GM21390 (cell line): ENCODE results near the gene C11orf24.

Experiments used
- ATAC-seq: cut with Tn5 transposase; IDR thresholded peaks from one replicate; pipeline ENCODE4 v1.9.1; 2021; ENCODE audit not compliant: unreplicated experiment

Gene C11orf24

DNA sequence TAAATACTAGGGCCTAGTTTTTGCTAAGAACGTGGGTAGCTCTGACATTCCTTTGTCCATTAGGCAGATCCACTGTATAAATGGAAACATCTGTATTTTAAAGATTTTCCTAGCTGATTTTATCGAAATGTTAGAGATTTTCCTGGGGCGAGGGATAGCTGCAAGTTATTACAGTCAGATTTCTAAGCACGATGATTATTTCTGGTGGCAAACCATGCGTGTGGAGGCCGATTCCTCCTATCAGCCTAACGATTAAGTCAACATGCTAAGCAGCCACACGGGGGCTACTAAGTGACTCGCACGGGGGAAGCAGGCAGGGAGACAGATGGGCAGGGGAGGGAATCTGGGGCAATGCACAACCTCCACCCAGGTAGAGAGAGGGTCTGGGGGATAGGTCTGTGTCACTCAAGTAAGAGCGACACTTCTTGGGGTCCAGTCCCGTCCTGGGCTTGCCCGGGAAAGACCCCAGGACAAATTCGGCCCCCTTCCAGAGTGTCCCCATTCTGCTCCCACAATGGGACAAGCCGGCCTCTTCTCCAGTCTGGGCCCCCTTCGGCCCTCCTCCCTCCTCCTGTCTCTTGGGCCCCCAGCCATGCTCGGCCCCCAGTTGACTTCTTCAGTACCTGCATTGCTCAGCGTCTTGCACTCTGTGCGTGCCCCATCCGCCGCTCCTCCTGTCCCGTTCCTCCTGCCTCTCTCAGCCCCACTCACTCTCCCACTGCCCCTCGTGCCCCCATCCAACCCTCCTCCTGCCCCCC, 571 bp downstream of the C11orf24 start:
- no peak for ATAC-seq

DNA sequence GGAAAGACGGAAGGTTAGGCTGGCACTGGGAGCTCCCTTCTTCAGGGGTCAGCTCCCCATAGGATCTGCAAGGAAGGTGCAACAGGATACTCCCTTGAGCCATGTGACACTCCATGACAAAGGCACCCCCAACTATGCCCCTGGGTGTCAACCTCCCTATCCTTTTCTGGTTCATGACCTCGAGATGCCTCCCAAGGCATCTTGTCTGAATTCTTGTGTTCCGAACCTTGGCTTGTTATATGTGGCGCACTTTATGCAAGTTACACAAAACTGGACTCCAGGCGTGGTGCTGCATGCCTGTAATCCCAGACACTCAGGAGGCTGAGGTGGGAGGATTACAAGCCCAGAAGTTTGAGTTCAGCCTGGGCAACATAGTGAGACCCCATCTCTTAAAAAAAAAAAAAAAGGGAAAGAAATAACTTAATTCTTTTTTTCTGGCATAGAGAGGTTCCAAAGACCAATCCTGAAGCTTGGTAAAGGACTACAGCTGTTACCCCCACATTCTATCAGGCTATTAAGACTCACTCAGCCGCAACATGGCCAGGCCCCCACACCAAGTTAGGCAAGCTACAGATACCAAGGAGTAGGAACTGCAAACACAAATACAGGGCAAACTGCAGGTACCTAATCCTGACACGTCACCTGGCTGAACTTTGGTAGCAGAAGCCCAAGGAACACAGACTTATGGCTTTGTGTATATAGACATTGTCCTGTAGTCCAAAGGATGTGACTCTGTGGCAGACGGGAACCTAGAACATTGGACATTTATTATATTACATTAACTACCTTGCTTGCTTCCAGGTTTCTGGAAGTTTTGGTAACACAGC, 1.4 kb downstream of the C11orf24 start:
- ATAC-seq, result no peak

DNA sequence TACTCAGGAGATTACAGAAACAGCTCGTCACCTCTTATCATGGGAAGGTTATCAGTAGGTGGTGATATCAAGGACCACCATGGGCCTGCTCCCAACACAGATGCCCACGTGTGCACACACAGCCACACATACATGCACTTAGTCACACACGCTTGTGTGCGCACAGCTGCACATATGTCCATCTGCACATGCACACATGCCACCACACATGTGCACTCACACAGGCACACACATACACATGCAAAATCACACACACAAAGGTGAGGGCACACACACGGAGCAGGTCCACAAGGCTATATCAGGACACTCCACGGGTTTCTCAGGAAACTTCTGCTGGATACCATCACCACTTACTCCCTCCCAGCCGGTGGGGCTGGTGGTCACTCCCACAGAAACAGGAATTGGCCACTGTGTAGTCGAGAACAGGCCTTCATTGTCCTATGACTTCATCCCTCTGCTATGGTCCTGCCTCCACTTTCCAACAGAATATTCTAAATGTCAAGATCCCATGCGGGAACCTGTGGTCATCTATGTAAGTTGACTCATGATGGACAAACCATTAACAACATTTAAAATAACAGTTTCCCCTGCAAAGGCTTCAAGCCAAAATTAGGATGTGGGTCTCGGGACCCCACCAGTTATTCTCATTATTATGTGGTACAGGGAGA, 2.2 kb downstream of the C11orf24 start:
- ATAC-seq, result no peak

DNA sequence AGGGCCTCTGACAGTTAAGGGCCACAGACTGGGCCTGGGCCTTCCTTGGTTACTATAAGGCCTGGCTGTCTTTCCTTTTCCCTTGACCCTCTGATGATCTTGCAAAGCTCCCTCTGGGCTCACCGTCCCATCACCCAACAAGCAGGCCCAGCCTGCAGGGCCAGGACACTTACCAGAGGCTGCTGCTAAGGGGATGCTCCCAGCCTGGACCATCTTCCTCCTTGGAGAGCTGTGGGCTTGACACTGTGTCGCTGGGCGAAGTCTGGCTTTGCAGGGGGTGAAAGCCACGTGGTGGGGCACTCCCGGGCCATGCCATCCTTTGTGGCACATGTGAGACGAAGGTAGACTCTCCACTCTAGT, 3.9 kb downstream of the C11orf24 start:
- ATAC-seq, result no peak

DNA sequence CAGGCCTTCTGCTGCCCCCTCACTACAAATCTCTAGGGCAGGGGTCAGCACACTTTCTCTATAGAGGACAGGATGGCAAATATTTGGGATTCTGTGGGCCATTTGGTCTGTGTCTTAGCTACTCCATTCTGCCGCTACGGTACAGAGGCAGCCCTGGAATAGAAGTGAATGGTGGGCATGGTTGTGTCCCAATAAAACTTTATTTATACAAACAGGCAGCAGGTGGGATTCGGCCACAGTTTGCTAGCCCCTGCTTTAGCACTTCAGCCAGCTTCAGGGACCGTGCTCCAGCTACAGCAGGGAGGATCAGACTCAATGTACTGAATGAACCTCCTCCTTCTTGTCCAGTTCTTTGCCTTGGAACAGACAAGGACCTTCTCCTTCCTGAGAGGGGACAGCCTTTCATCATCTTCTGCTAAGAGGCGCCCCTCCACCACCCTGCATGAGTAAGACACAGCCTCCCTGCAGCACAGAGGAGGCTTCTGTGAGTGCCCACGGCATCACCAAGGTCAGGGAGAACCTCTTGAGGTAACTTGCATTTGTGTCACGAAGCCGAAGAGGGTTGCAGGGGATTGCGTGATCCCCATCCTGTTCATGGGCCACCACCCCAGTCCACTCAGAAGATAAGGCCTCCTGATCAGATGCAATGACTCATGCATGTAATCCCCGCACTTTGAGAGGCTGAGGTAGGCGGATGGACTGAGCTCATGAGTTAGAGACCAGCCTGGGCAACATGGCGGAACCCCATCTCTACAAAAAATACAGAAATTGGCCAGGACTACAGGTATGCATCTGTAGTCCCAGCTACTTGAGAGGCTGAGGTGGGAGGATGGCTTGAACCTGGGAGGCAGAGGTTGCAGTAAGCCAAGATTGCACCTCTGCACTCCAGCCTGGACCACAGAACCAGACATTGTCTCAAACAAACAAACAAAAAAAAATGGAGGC, 4.6 kb downstream of the C11orf24 start:
- no peak for ATAC-seq

DNA sequence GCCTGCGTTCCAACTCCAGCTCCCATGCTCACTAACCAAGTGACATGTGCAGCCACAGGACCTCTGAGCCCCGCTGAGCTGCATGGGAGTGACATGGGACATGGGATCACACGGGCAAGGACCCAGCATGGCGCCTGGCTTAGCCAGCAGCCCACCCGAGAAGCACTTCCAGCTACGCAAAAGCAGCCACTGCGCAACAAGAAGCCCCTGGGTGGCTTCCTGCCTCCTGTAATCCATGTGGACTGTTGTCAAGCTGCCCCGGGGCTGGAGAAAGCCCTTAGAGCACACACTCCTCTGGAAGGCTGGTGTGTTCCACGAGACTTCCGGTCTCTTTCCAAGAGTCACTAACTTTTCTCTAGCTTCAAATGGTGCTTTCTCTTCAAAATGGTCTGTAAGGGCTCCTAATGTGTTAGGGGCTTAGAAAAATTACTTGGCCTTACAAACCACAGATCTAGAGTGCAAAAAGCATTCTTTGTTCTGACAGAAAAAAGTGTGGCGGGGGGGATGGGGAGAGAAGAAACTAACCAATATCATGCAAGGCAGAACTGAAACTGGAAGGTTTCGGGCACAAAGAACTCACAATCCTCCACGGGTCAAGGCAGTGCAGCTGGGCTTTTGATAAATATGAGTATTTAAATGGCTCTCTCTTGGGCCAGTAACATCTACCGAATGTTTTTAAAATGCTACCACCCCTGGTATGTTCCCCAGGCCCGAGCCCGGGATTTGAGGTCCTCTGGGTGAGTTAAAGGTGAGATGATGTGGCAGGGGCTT, 5.5 kb downstream of the C11orf24 start:
- ATAC-seq, result peak; percentile 65

DNA sequence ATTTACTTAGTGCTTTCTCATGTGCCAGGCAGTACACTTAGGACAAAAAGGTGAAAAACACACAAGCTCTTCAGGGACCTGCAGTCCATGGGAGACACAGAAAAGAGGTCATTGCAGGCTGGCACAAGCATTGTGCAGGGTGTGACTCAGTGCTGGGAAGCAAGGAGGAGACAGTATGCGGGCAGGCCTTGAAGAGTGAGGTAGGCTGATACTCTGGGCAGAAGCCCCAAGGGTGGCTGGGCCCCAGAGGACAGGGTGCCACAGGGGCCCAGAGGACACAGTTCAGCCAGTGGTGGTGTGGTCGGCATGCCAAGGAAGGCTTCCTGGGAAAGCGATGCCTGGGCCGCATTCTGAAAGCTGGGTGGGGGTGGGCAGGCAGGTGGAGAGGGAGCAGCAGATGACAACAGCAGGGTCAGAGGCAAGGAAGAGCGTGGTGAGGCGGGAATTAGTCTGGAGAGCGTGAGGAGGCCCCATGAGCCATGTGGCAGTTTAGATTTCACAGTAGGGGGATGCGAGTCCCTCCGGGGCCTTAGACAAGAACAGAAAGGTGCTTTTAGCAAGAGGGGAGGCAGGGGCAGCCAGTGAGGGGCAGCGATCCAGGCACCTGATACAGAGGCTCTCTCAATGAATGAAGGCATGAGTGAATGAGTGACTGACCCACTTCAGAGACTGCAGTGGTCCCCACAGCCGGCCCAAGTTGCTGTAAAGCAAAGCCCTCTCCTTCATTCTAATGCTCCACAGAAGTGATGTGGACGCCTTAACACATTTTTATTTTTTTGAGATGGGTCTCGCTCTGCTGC, 6.8 kb downstream of the C11orf24 start:
- no peak for ATAC-seq

DNA sequence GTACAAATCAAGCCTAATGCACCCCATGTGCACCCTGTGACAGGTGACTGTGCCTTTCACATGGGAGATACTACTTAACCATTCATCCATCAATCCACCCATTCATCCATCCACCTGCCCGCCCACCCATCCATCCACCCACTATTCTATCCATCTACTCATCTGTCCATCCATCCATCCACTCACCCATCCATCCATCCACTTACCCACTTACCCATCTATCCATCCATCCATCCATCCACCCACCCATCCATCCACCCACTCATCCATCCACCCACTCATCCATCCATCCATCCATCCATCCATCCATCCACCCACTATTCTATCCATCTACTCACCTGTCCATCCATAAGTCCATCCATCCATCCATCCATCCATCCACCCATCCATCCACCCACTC, 7.5 kb downstream of the C11orf24 start:
- ATAC-seq, result no peak

DNA sequence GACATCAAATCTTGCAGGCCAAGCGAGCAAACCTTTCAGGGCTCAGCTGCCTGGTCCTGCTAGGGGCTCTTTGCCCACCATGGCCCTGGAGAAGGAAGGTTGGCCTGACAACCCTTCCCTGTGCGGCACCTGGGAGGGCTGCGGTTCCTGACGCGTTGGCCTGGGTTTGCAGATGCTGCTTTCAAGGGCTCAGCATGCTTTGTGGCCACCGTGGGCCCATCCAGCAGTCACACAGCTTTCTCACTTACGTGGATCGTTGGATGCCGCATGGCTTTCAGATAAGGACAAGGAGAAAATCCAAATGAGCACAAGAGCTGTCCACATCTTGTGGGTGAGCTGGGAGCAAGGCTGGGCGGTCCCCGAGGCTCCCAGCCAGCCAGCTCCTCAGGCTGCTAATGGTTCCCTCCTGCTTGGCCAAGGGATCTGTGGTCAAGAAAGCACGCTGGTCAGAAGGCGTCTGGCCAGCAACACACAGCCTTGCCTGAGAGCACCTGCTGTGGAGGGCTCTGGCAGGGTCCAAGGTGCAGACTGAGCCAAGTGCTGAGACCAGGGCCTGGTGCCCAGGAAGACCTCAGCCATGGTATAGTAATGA, 8.2 kb downstream of the C11orf24 start:
- ATAC-seq, result no peak

DNA sequence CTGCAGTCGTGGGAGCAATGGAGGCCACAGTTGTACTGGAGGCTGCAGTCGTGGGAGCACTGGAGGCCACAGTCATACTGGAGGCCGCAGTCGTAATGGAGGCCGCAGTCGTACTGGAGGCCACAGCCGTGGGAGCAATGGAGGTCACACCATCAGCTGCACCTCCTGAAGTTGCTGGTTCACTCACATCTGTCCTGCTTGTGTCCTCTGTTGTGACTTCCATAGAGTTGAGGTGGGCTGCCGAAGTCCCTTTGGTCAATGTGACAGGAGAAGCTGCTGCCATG, 9.3 kb downstream of the C11orf24 start:
- ATAC-seq, result no peak

DNA sequence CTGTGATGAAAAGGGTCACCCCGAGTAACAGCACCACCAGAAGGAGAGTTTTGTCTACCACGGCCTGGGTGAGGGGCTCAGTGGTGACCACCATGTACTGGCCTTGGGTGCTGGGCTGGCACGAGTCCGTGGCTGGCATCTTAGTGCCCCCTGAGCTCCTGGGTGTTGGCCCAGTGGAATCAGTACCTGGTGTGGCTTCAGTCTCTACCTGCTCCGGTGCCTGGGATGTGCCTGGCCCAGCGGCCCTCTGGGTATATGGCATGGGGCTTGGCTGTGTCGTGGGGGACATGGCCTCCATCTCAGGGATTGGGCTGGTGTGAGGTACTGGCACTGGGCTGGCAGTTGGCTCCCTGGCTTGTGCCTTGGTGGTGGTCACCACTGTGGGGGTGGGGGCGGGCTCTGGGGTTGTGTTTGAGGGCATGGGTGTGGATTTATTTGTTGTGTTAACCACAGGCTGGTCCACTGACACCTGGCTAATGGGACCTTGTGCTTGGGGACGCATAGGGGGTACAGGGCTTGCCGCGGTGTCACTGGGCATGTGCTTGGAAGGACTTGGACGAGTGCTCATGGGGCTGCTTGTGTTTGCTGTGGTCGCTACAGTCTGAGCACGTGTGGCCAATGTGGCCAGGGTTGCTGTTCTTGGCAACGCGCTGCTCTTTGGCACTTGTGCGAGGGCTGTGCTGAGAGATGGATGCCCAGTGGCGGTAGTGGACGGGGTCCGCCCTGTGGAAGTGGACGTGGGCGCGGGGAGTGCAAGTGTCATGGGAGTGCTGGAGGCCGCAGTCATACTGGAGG, 9.8 kb downstream of the C11orf24 start:
- no peak for ATAC-seq

DNA sequence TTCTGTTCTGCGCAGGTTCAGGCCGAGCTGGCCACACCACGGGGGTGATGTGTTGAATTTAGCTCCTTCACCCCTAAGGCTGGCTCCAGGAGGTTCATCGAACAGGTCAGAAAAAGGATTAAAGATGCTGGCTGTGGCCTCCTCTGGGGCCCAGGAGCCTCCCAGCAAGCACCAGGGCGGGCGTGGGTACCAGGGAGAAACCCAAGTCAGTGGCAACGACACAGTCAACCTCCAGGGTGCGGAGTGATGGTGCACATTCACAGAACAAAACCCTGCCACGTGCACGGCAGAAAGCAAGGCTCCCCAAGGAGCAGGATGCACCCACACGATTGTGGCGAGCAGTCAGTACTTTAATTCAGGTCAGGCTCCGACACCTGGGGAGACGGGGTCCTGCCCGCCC, 10.8 kb downstream of the C11orf24 start:
- no peak for ATAC-seq

DNA sequence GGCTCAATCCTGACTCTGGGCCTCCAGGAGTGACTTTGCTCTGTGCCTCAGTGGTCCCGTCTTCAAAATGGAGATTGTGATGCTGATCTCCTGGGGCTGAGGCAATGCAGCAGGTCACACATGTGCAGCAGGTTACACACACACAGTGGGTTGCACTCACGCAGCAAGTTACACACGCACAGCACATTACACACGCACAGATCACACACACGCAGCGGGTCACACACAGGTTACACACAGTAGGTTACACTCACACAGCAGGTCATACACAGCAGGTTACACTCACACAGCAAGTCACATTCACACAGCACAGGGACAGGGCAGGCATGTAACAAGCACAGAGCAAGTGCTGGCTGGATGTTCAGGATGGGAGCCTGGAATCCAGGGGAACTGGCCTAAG, 11.3 kb downstream of the C11orf24 start:
- no peak for ATAC-seq

DNA sequence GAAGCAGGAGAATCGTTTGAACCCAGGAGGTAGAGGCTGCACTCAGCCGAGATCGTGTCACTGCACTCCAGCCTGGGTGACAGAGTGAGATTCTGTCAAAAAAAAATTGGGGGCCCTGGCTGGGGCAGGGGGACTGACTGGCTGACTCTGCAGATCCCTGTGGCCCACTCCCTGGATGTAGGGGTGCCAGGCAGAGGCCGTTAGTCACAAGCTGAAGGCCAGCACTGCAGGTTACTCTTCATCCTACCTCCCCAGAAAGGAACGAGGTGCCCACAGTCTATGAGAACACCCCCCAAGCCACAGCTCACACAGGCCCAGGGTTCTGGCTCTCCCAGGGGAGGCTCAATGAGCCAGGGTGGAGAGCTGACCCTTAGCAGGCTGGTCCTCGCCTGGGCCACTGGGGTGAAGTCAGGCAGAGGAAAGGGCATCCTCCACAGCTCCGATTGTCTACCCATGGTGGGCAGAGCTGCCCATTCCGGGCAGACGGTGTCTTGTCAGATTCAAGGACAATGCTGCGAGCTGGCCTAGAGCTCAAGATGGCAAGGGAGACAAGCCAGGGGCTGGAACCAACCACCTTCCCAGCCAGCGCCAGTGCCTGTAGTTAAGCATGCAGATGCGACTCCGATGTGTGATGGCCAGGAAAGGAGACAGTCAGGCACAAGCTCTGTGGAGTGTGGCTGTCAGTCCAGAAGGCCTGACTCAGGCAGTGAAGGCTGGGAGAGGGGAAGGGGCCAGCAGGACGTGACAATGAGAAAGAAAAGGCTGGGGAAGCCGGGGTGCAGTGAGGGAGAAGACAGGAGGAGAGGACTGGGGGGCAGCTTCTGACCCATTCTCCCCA, 12.4 kb downstream of the C11orf24 start:
- no peak for ATAC-seq

DNA sequence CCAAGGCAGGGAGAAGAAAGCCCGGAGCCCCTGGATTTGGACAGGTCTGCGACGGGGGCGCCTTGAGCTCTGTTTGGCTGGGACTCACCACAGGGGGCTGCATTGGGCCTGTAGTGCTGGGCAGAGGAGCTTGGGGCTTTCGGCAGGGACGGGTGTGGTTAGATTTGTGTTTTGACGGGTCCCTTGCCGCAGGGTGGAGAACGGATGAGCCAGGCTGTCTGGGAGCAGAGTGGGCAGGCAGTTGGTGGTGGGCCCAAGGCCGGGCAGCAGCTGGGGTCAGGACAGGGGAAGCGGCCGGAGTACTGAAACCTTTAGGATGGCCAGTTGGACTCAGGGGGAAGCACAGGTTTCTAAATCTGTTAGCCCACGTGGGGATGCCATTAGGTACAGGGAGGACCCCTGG, 13.4 kb downstream of the C11orf24 start:
- ATAC-seq, result no peak

DNA sequence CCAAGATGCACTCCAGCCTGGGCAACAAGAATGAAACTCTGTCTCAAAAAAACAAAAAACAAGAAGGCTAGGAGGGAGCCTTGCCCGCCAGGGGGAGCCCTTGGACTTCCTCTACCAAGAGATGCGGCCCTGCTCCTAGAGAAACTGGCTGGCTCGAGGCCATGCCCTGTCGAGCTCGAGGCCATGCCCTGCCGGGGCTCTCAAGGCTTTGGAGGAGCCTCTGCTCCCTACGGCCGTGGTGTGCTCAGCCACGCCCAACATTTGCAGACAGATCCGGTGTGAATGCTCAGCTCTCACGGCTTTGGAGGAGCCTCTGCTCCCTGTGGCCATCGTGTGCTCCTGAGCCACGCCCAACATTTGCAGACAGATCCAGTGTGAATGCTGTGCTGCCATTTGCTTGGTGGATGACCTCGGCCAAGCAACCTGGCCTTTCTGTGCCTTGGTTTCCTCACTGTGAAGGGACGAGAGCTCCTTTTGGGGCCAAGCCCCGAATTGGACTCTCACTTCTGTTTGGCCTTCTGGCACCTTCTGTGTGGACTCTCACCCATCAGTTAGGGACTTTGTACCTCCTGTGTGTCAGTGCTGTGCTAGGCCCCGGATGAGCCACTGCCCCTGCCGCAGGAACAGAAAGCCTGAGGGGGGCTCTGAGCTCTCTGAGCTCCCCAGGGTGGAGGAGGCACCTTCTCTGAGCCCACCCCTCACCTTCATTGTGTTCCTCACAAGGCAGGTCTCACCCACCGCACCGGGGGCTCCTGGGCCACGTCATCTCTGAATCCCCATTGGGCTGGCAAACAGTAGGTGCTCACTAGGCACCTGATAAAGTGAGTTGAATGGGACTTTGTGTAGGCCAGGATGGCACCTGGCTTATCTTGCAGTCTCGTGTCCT, 14.1 kb downstream of the C11orf24 start:
- ATAC-seq, result no peak
